Cerebellar cortex (tissue), 1 donor: ENCODE measurements around the gene OAT.
"Not testable (repeated sequence)": the region's sequence is repeated elsewhere in the genome, so short reads cannot be mapped to it uniquely, and the experiment has no call there.

Experiments
- DNase-seq: peaks from one replicate; pipeline ENCODE4 v3.0.0-alpha.2; 2015; ENCODE audit warnings: low spot score

OAT gene

DNA sequence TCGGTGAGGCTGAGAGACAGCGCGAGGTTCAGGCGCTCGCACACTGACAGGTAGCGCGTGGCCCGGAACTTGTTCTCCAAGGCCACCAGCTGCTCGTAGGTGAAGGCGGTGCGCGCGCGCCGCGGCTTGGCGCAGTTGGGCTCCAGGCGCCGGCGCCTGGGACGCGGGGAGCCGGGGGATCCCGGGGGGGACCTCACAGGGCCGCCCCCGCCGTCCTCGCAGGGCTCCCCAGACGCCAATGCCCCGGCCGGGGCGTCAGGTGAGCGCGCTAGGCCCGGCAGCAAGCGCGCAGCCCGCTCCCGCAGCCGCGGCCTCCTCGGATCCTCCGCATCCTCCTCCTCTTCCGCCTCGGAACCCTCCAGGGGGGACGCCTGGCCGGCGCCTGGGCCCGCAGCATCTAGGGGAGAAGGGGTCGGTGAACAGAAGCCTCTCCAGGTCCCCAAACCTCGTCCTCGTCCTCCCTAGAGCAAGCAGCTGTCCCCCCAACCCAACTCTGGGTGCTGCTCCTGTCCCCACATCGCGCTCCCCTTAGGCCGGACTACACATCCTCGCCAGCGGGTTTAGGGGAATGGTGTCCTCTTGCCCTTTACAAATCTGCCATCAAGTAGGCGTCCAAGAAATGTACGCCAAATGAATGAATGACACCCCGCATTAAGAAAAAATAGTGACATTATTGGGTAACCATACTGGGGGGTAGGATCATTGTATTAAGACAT, 29.2 kb upstream of the OAT start:
- no peak for DNase-seq

DNA sequence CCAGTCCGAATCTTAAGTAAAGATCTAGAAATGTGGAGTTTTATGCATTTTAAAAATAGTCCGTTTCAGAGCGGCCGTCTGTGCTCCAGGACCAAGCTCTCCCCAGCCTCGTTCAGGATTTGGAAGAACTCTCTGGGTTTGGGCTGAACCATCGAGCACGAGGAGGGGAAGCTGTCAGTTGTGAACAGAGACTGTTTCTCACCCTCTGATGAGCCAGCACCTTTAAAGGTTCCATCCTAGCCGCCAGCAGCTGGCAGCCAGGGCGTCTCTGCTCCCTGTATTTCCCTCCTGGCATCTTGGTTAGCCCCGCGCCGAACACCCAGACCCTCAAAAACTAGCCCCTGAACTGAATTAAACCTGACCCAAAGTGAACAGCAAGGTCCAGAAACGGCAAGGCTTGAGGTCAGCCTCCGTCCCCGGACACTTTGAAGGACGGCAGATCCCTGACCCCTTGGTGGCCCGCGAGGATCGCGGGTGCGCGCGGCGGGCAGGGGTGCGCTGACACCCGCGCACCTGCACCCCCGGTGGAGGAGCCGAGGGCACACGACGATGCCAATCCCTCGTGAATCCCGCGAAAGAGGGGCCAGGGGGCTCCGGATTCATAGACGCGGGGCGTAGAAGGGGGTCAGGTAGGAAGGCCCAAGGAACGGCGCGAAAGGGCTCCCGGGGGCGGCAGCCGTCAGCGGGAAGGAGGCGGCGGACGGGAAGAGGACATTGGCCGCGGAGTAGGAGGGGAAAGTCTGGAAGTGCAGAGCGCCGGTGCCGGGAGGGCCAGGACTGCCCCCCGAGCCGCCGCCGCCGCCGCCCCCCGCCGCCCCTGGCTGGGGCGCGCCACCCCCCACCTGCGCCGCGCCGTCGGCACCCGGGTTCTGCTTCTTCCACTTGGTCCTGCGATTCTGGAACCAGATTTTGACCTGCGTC, 28.4 kb upstream of the OAT start:
- no peak for DNase-seq

DNA sequence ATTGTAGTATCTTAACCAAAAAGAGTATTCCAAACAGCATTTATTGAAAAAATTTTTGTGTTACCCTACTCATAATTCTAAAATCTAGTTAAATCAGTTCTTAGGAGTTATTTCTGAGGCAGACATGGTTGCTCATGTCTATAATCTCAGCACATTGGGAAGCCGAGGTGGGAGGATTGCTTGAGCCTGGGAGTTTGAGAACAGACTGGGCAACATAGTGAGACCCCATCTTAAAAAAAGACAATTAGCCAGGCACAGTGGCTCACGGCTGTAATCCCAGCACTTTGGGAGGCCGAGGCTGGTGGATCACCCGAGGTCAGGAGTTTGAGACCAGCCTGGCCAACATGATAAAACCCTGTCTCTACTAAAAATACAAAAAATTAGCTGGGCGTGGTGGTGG, 23.0 kb upstream of the OAT start:
- DNase-seq, result not testable (repeated sequence)

DNA sequence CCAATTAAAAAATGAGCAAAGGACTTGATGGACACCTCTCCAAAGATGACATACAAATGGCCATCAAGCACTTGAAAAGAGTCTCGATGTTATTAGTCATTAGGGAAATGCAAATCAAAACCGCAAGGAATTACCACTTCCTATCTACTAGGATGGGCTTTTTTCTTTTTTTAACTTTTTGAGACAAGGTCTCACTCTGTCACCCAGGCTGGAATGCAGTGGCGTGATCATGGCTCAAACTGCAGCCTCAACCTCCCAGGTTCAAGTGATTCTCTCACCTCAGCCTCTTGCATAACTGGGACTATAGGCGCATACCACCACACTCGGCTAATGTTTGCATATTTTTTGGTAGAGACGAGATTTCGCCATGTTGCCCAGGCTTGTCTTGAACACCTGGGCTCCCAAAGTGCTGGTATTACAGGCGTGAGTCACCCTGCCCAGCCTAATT, 17.5 kb upstream of the OAT start:
- no peak for DNase-seq

DNA sequence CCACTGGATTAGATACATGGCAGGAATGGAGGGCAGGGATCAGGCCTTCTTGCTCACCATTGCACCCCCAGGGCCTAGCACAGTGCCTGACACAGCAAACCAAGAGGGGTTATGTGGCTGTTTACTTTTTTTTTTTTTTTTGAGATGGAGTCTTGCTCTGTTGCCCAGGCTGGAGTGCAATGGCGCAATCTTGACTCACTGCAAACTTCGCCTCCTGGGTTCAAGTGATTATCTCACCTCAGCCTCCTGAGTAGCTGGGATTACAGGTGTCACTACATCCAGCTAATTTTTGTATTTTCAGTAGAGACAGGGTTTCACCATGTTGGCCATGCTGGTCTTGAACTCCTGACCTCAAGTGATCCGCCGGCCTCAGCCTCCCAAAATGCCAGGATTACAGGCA, 17.0 kb upstream of the OAT start:
- DNase-seq, result not testable (repeated sequence)

GRCh38 chr10:124433461-124433860, 14.7 kb upstream of the OAT start:
- DNase-seq, result no peak

GRCh38 chr10:124430077-124430476, 11.4 kb upstream of the OAT start:
- no peak for DNase-seq

GRCh38 chr10:124429576-124429975, 10.9 kb upstream of the OAT start:
- DNase-seq, result no peak

- no peak for DNase-seq
These were observed 9.6 kb upstream of the OAT start for GRCh38 chr10:124428207-124428777.

GRCh38 chr10:124425227-124425962, 6.7 kb upstream of the OAT start:
- no peak for DNase-seq

DNA sequence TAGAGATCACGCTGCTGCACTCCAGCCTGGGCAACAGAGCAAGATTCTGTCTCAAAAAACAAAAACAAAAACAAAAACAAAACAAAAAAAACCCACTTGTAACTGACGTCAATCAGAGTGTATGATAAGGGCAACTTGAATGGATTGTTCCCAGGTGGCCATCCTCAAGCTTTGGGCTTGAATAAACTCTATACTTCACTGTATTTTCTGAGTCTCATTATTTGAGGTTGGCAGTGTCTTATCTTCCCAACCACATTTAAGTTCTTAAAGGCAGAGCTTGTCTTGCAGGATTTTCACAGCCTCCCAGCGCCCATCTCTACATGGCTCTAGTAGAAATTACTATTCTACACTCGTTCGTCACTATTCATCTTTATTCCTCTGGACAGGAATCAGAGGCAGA, 5.1 kb upstream of the OAT start:
- no peak for DNase-seq

DNA sequence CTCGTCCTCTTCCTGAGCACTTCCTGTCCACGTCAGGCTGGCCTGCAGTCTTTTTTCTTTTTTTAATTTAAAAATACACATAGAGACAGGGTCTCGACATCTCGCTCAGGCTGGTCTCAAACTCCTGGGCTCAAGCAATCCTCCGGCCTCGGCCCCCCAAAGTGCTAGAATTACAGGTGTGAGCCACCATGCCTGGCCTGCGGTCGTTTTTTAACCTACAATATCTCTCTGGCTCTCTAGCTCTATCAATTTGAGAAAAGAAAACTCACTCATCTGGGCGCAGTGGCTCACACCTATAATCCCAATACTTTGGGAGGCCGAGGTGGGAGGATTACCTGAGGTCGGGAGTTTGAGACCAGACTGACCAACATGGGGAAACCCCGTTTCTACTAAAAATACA, 4.0 kb upstream of the OAT start:
- no peak for DNase-seq

DNA sequence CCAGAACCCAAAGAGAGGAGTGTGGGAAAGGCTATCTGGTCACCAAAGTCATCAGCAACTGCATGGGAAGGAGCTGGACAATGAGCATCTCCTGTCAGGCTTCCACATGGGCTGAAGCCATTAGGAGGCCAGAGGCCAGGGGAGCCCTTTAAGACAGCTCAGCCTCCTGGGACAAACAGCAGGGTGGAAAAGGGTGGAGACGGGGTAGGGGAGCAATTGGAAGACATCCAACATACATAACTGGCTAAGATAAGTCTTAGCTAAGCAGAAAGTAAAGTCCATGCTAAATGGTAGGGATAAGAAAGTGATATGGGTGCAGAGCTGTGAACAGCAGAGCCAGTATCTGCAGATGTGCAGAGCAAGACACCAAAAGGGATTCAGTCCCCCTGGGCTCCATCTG, 1.5 kb upstream of the OAT start:
- DNase-seq, result no peak

GRCh38 chr10:124419635-124420034, 912 bp upstream of the OAT start:
- DNase-seq, result no peak

GRCh38 chr10:124417895-124418725, 613 bp downstream of the OAT start:
- peak; percentile 42 for DNase-seq

GRCh38 chr10:124416733-124417132, 2.0 kb downstream of the OAT start:
- DNase-seq, result no peak

- no peak for DNase-seq
These were observed 3.5 kb downstream of the OAT start for GRCh38 chr10:124415210-124415609.

DNA sequence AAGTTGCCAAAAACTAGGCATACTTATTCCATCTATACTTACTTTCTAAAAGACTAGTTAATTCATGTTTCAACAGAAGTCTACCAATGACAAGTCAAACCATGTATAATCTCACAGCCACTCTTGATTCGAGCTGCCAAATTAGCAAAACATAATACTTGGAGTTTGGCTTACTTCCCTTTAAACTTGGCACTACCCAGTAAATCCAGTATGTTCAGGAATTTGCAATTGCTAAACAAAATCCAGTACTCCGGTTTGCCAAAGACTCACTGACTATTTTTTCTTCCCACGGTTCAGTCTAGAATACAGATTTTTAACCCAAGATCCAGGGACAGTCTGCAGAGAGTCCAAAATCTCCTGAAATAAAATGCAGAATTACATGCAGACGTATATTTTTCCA, 4.6 kb downstream of the OAT start:
- DNase-seq, result peak; percentile 36

DNA sequence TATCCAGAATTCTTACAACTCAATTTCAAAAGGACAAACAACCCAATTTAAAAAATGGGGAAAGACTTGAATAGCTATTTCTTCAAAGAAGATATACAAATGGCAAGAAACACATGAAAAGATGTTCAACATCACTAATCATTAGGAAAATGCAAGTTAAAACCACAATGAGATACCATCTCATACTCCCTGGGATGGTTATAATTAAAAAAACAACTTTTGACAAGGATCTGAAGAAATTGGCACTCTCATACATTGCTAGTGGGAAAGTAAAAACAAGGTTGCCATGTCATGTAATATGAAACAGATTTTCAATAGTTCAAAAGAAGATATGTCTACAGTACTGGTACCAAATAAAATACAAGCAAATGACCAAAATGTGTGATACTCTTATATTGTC, 9.0 kb downstream of the OAT start:
- DNase-seq, result no peak

DNA sequence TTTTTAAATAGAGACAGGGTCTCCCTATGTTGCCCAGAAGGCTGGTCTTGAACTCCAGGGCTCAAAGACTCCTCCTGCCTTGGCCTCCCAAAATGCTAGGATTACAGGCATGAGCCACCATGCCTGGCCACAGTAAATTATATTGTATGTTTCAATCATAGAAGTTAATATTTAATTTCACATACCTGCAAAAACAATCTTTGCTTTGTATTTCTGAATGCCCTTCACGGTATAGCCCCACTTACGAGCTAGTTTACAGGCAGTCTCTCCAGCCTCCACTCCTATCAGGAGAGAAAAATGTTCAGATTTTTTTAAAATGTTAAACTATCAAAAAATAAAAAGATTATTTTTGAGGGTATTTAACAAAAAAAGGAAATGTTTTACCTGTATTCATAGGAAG, 10.4 kb downstream of the OAT start:
- no peak for DNase-seq

DNA sequence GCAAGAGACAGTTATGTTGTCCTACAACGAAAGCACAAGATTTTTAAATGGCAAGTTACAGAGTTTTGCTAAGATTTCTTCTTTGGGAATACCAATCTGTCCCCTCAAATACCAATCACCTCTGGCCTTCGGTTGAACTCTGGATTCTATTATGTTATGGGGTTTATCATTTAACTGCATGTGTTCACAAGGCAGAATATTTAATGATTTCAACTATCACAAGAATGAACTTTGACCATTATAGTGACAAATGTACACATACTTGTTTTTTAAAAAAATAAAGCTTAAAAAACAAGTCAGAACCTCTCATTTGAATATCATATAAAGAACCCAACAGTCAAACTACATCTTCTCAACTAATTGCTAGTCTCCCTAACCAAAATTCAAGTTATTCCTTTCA, 11.3 kb downstream of the OAT start:
- DNase-seq, result no peak
